GM18502 (cell line): ENCODE results near the gene GATAD2A.

Source experiments
- ATAC-seq: cut with Tn5 transposase; IDR thresholded peaks from one replicate; pipeline ENCODE4 v1.9.1; 2021; ENCODE audit warnings: mild to moderate bottlenecking; ENCODE audit not compliant: unreplicated experiment, poor library complexity

GATAD2A gene

DNA sequence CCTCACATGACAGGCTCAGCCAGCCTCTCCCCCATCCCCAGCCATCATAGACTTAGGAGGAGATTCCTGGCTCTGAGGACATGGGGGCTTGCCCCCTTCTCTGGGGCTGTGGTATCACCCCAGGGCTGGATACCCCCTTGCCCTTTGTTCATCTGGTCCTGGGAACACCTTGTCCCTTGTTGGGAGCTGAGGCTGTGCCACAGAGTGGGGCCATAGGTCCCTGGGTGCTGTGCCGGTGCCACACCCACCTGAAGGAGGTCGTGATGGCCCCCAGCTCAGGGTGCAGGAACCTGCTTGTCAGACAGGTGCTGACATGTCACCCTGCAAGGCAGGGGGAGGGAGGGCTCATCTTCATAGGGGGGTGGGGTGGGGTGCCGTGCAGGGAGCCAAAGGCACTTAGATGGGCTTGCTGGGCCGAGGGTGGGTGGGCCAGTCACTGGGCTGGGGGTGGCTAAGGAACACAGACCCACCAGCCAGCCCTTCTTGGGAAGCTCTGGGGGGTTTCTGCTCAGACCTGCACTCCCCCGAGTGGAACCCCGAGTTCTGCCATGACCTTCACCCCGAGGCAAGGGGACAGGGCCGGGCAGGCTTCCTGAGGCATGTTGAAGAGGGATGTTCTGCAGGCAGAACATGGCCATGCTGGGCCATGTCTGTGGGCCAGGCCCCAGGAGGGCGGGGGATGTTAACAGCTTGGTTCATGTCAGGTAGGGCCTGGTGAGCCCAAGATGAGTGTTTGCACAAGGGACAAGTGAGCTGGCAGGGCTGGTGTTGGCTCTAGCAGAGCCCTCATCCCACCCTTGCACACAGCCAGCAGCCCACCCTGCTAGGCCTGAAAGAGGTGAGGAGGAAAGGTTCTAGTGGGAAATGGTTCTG is 81.8 kb downstream of the GATAD2A start:
- ATAC-seq: no peak

DNA sequence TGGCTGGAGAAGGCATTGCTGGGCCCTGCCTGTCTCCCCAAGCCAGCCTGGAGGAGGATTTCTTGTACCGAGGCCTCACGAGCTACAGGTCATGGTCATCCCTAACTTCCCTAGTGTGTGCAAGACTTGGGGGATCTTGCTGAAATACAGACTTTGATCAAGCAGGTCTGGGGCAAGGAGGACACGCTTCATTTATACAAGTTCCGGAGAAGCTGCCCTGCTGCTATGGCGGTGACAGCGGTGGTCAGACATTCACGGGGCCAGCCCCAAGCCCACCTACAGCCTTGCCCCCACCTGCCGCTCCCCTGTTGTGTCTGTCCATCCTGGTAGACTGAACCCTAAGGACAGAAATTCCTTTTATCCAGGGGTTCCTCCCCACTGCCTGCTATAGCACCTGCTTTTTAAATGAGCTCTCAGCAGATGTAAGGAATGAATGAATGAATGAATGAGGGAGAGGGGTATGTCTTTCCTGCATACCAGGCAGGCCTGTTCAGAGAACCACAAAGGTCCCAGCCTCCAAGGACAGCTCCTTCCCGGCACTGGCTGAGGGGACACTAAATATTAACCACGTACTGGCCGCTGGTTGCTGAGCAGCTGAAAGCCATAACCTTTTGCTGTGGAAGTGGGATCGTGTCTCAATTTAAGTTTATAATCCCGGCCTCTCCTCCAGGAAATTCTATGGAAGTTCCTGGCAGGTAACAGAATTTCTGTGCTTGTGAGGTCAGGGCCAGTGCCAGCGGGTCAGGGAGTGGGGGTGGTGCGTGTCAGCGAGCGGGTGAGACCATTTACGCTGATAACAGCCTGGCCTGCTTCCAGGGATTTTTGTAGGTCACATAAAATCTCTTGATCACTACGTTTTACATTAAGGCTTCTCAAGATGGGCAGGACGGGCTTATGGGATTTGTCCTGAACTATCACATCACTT is 82.7 kb downstream of the GATAD2A start:
- no peak for ATAC-seq

DNA sequence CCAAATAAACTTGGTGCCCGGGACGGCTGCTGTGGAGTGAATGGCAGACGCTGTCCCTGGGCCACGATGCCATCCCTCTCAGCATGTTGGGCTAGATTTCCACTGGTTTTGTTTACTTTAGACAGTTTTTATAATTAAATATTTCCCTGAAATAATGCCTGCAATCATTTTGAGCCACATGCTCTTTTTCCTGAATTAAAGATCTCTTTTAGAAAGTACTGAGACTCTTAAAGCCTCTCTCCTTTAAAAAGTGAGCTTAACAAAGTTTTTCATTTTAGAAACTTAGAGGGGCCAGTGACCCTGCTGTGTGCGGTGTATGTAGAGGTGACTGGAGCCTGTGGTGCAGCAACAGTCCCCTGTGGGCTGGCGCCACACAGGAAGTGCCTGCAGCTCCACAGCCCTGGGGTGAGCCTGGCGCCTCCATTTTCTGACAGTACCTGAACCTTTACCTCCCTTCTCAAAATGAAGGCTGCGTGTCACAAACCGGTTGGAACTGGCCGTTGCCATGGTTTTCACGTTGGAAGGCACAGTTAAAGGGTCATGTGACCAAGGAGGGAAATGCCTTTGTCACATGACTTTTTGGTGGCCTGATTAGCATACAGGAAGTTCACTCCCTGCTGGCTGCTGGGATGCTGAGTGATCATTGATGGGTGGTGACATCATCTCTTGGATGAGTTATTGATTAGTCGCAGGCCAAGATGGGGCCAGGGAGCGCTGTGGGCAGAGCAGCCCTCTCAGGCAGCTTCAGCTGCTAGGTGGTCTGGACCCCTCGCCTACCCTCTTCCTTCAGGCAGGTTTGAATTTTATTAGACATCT is 83.6 kb downstream of the GATAD2A start:
- peak; percentile 66 for ATAC-seq

DNA sequence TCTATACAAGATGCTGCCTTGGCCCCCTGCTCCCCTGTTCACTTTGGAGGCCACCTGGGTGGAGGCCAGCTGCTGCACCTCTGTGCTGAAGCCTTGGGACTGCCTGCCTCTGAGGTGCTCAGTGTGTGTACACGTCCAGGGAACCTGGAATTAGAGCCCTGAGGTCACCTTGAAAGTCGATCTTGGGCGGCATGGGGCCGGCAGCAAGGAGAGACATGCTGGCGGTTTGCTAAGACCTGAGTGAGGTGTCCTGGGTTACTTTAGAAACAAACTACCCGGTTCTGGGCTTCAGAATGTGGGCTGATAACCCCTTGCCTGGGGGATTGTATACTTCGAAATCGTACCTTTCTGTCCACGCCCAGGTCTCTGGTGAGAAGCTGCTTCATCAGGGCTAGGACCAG is 84.3 kb downstream of the GATAD2A start:
- ATAC-seq: no peak

DNA sequence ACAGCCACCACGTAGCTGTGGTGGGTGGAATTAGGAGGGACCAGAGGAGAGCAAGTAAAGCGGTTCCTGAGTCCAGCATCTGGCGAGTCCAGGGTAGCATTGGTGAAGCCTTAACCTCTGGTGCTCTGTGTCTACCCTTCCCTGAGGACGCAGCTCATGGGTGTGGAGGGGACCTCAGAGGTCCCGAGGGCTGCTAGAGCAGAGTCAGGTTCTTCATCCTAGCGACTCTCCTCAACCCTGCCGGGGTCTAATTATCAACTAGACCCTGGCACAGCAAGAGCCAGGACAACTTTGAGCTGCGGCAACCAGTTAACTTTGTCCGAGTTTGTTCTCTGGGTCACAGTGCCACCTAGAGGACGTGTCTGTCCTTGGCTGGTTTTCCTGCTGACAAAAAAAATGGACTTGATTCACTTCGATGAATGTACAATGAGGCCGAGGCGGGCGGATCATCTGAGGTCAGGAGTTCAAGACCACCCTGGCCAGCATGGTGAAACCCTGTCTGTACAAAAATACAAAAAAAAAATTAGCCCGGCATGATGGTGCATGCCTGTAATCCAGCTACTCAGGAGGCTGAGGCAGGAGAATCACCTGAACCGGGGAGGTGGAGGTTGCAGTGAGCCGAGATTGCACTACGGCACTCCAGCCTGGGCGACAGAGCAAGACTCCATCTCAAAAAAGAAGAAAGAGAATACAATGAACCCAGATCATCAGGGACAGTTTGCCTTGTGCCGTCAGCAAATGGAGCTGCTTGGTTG is 84.9 kb downstream of the GATAD2A start:
- ATAC-seq: peak; percentile 43

DNA sequence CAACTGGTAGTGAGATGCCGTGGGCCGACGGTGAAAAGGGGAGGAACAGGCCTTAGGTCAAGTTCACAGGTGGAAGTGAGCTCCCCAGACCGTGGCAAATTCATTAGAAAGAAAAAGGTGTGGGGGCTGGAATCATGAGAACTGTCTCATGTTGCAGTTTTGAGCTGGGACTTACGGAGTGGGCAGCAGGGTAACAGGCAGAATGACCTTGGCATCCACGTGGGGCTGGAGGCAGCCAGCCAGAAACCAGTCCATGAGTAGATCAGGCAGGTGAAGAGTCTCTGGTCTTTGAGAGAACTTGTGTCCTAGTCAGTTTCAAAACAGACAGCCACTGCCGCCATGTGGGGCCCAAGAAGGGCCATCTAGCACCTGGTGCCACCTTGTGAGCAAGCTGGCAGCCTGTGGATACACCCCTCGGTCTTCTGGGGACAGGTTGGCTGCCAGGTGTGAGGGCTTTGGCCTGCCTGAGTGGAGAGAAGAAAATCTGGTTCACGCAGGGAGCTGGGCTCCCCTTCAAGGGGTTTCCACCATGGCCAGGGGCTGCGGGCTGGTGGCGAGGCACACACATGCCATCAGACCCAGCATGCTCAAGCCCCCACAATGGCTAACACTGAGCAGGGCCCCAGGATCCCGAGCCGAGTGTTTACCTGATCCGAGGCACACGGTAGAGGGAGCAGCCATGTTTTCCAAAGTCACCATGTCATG is 86.0 kb downstream of the GATAD2A start:
- no peak for ATAC-seq

DNA sequence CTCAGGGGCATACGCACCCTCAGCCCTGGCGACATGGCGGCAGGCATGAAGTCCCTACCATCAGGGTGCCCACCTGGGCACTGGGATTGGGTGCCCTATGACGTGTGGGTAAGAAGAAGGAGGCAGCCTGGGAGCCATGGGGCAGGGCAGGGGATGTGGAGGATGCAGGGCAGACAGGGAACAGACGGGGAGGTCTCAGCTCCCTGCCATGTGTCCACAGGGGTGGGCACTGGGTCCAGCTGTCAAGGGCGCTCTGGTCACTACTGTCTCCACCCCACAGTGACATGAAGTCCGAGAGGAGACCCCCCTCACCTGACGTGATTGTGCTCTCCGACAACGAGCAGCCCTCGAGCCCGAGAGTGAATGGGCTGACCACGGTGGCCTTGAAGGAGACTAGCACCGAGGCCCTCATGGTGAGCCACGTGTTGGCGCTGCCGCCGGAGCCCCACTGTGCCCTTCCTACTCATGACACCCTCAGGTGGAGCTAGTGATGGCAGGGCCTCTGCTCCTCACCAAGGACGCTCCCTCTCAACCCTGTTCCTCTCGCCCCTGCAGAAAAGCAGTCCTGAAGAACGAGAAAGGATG is 86.6 kb downstream of the GATAD2A start:
- no peak for ATAC-seq

DNA sequence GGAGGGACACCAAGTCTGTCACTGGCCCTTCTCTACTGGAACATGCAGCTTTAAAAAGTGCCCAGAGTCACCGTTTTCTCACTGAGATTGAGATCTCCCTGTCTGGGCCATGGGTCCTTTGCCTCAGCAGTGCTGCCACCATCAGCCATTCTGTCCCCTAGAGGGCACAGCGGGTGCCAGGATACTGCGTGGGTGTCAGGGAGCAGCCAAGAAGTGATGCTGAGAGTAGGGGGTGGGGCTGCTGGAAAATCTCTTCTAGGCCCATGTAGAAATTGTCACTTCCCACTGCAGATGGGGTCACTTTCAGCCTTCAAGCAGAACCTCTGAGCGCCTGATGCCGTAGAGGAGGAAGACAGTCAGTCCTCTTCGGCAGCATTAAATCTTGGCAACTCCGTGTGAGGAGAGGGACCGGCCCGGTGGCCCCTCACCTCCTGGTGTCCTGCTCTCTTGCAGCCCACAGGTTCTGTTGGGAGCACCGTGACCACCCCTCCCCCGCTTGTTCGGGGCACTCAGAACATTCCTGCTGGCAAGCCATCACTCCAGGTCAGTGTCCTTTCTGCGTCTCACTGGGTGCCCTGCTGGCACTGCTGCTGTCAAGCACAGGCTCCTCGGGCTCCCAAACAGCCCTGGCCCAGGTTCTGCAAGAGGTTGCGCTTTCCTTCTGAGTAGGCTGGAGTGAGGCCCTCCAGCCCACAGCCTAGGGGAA is 88.5 kb downstream of the GATAD2A start:
- ATAC-seq: no peak

DNA sequence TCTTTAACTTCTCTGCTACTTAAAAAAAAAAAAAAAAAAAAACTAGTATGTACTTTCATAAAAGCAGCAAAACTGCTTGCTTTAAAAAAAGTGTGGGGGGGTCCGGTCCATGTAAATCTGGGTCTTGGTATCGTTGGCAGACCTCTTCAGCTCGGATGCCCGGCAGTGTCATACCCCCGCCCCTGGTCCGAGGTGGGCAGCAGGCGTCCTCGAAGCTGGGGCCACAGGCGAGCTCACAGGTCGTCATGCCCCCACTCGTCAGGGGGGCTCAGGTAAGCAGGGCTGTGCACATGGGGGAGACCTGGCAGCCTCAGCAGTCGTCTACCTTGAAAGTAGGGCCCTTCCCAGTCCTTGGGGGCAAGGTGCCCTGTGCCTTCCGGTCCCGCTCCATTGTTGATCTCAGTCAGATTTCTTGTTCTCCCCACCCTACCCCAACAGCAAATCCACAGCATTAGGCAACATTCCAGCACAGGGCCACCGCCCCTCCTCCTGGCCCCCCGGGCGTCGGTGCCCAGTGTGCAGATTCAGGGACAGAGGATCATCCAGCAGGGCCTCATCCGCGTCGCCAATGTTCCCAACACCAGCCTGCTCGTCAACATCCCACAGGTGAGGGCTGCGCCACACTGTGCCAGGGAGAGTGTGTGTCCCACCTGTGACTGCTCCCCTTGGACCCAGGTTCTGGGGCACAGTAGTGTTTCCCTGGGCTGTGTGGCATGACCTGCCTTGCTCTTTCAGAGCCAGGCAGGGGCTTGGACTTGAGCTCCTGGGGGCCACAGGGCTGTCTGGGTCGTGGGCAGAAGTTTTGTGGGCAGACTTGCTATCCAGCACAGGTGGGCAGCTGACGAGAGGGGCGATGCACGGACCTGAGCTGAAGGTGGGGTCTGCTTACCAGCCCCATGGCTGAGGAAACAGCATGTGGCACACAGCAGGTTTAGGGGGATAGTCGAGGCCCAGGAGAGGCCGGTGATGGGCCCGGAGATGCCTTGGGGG is 90.4 kb downstream of the GATAD2A start:
- ATAC-seq: no peak

DNA sequence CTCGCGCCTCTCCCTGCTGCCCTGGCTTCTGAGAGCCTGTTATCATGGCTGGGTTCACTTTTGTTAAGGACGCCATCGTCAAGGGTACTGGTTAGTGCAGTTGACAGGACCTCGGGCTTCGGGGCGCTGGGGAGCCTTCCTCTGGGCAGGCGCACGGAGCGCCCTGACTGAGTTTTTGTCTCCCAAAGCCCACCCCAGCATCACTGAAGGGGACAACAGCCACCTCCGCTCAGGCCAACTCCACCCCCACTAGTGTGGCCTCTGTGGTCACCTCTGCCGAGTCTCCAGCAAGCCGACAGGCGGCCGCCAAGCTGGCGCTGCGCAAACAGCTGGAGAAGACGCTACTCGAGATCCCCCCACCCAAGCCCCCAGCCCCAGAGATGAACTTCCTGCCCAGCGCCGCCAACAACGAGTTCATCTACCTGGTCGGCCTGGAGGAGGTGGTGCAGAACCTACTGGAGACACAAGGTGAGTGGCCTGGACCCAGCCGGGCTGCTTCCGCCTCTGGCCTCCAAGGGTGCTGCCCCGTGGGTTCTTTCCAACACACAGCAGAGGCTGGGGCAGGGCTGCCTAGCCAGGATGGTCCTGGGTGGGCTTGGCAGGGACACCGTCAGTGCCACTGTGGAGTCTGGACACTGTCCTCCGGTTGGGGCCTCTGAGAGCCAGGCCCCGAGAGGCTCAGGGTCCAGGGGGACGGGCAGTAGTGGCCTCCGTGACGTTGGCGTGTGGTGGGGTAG is 92.9 kb downstream of the GATAD2A start:
- no peak for ATAC-seq

DNA sequence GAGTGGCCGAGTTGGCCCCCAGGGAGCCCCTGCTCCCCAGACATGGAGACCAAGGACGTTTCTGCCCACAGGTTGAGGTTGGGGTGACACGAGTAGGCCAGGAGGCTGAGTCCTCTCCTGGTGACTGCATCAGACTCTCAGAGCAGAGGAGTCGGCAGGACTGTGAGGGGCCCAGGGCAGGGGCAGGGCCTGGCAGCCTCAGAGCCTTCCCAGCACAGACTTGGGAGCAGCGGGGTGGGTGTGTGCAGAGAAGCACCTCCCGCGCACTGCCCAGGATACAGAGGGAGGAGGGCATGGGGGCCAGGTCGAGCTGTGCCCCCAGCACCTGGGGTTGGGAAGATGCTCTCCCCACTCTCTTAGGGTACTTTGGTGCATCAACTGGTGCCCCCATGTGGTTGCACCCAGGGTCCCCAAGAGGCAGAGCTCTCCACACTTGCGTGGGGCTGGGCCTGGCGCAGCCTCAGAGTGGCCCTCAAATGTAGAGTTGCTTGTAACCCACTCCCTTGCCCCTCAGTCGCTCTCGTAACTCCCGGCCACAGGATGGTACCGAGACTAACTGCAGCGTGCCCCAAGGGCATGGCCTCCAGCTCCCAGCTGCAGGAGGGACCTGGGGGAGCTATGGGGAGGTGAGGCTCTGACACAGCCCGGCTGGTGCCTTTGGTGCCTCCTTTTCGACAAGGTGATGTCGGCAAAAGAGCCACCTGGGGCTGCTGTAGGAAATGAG is 94.0 kb downstream of the GATAD2A start:
- ATAC-seq: no peak

DNA sequence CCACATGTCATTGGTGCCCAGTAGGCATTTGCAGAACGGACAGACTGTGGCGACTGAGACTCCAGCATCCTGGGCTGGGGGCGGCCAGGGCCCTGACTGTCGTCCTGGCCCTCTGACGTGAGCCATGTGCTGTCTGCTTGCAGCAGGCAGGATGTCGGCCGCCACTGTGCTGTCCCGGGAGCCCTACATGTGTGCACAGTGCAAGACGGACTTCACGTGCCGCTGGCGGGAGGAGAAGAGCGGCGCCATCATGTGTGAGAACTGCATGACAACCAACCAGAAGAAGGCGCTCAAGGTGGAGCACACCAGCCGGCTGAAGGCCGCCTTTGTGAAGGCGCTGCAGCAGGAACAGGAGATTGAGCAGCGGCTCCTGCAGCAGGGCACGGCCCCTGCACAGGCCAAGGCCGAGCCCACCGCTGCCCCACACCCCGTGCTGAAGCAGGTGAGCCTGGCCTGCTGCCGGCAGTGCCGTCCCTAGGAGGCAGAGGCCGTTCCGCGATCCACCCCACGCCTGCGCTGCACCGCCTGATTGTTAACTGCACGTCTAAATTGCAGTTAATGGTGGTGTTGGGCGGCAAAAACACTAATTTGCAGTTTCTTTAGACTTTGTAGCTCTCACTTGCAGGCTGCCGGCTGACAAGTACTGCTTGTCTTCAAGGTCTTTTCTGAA is 95.6 kb downstream of the GATAD2A start:
- ATAC-seq: no peak

DNA sequence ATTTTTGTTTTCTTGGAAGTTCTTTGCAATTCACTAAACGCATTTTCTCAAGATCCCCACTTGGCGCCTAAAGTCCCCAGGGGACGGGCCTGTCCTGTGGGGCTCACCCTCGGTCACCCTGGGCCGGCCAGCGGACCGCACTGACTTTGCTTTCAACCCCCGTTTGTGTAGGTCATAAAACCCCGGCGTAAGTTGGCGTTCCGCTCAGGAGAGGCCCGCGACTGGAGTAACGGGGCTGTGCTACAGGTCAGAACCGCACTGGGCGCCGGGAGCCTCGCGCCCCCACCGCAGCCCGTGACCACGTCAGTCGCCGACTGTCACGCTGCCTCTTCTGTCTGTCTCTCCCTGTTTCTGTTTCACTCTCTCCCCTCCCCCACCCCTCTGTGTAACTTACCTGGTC is 96.3 kb downstream of the GATAD2A start:
- no peak for ATAC-seq

DNA sequence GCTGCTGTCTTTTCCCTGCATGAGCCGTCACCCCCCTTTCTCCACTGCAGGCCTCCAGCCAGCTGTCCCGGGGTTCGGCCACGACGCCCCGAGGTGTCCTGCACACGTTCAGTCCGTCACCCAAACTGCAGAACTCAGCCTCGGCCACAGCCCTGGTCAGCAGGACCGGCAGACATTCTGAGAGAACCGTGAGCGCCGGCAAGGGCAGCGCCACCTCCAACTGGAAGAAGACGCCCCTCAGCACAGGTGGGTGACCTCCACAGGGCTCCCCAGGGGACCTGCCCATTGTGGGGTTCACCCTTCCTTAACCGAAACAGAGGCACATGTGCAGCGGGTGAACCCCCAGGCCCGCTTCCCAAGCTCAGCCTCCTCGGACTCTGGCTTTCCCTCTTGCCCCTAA is 96.8 kb downstream of the GATAD2A start:
- no peak for ATAC-seq
